ENCODE results near the gene PKN2. TPM values are rescaled to one million over a fixed set of nuclear protein-coding genes. Genes with fewer than 3 reads are reported as not detected.

Gene PKN2
- total and polyA plus RNA-seq, 2 of the 8 experiments (the other 6 are each of a cell fraction or from before 2014, with no cell fraction given): 7.8 to 32.0 TPM

GRCh38 chr1:88768816-88769215, 84.7 kb downstream of the PKN2 start (continued):
- no peak for TF ChIP-seq KDM4A (IDR thresholded peaks at IDR 0.05; ENCODE audit: low read depth, low read length, severe bottlenecking)
- no peak for TF ChIP-seq TAF7 (optimal IDR thresholded peaks at IDR 0.05; ENCODE audit: borderline replicate concordance, low read depth, low read length)
- no peak for TF ChIP-seq SAP30 (IDR thresholded peaks at IDR 0.05; ENCODE audit: insufficient read depth, insufficient replicate concordance, low read length)
- no peak for TF ChIP-seq HDAC6 (IDR thresholded peaks at IDR 0.05; ENCODE audit: low read depth, low read length)

Measured in H1 (cell line).